WTC11 (cell line): ENCODE measurements around the gene SLC25A25. TPM values are rescaled to one million over a fixed set of nuclear protein-coding genes. Genes with fewer than 3 reads are reported as not detected.
A peak's percentile ranks its signal among the peaks of the same experiment; 100 is the strongest.

Source experiments
- ATAC-seq: fragments of 200-7000 bp; cut with Tn5 transposase; 2 replicates; pipeline ENCODE4 v1.10.0; 2021; ENCODE audit warnings: mild to moderate bottlenecking, moderate library complexity
- CTCF ChIA-PET: fragments of 300-600 bp; sonication (Branson Sonifier 250); formaldehyde crosslinking; loops from one replicate; lab custom pipeline; 2021; ENCODE audit warnings: antibody characterized with exemption; lab: Charles Lee
- POLR2A ChIA-PET: fragments of 350-600 bp; sonication (Branson Sonifier 250); formaldehyde crosslinking; loops from one replicate; lab custom pipeline; 2021; ENCODE audit warnings: antibody characterized with exemption; lab: Charles Lee
- DNase-seq: peaks from one replicate; pipeline ENCODE4 v3.0.0; 2021; ENCODE audit warnings: low spot score
- H3K27ac Mint-ChIP-seq: 2 replicates; pipeline ENCODE4 v1.8.0; 2021; ENCODE audit warnings: mixed read lengths
- H3K27me3 Mint-ChIP-seq: 2 replicates; pipeline ENCODE4 v1.8.0; 2021; ENCODE audit warnings: low read depth, mild to moderate bottlenecking, moderate library complexity, mixed read lengths
- H3K36me3 Mint-ChIP-seq: 2 replicates; pipeline ENCODE4 v1.8.0; 2021; ENCODE audit warnings: mixed read lengths
- H3K4me1 Mint-ChIP-seq: 2 replicates; pipeline ENCODE4 v1.8.0; 2022; ENCODE audit warnings: mixed read lengths
- H3K4me3 Mint-ChIP-seq: 2 replicates; pipeline ENCODE4 v1.8.0; 2021; ENCODE audit warnings: mild to moderate bottlenecking, moderate library complexity, mixed read lengths
- H3K9me3 Mint-ChIP-seq: 2 replicates; pipeline ENCODE4 v1.8.0; 2021; ENCODE audit warnings: mixed read lengths
- ATF1 ChIP-seq: sonication (generic); formaldehyde crosslinking; IDR thresholded peaks from 2 replicates; pipeline ENCODE4 v1.8.1; 2023; ENCODE audit warnings: mild to moderate bottlenecking, moderate library complexity, missing genetic modification reagents
- ATF3 ChIP-seq: sonication (generic); formaldehyde crosslinking; conservative IDR thresholded peaks from 2 replicates; pipeline ENCODE4 v1.8.1; 2022; ENCODE audit warnings: mild to moderate bottlenecking, missing genetic modification reagents
- CBFB ChIP-seq: sonication (generic); formaldehyde crosslinking; IDR thresholded peaks from 2 replicates; pipeline ENCODE4 v1.8.1; 2022; ENCODE audit warnings: mild to moderate bottlenecking, low read depth, missing genetic modification reagents
- CTCF ChIP-seq: fragments of 200-600 bp; IDR thresholded peaks from 2 replicates; pipeline ENCODE4 v1.8.0; 2022; ENCODE audit warnings: antibody characterized with exemption
- FOXP1 ChIP-seq: sonication (generic); formaldehyde crosslinking; IDR thresholded peaks from 2 replicates; pipeline ENCODE4 v1.8.0; 2022; ENCODE audit warnings: missing genetic modification reagents, mild to moderate bottlenecking, moderate library complexity, borderline replicate concordance
- GRHL2 ChIP-seq: fragments of 250-450 bp; sonication (Bioruptor Pico); IDR thresholded peaks from 2 replicates; pipeline ENCODE4 v1.8.0; 2022; ENCODE audit warnings: mild to moderate bottlenecking, moderate library complexity; ENCODE audit not compliant: insufficient replicate concordance, severe bottlenecking
- GTF2I ChIP-seq: fragments of 250-450 bp; sonication (Bioruptor Pico); conservative IDR thresholded peaks from 2 replicates; pipeline ENCODE4 v1.4.0; 2021; ENCODE audit warnings: mild to moderate bottlenecking
- JUN ChIP-seq: sonication (generic); formaldehyde crosslinking; IDR thresholded peaks from 2 replicates; pipeline ENCODE4 v1.8.0; 2023; ENCODE audit warnings: mild to moderate bottlenecking, missing genetic modification reagents
- NR3C1 ChIP-seq: sonication (generic); formaldehyde crosslinking; conservative IDR thresholded peaks from 2 replicates; pipeline ENCODE4 v1.8.1; 2023; ENCODE audit warnings: low read depth, mild to moderate bottlenecking, missing genetic modification reagents
- SP1 ChIP-seq: sonication (generic); formaldehyde crosslinking; conservative IDR thresholded peaks from 2 replicates; pipeline ENCODE4 v1.8.1; 2022; ENCODE audit warnings: missing genetic modification reagents
- TEAD4 ChIP-seq: sonication (generic); formaldehyde crosslinking; IDR thresholded peaks from 2 replicates; pipeline ENCODE4 v1.8.0; 2022; ENCODE audit warnings: mild to moderate bottlenecking, missing genetic modification reagents
- ZBTB21 ChIP-seq: sonication (generic); formaldehyde crosslinking; IDR thresholded peaks from 2 replicates; pipeline ENCODE4 v1.8.1; 2023; ENCODE audit warnings: mild to moderate bottlenecking, missing genetic modification reagents, borderline replicate concordance
- ZBTB43 ChIP-seq: sonication (generic); formaldehyde crosslinking; IDR thresholded peaks from 2 replicates; pipeline ENCODE4 v1.8.1; 2023; ENCODE audit warnings: mild to moderate bottlenecking, missing genetic modification reagents
- ZNF121 ChIP-seq: sonication (generic); formaldehyde crosslinking; IDR thresholded peaks from 2 replicates; pipeline ENCODE4 v1.8.0; 2023; ENCODE audit warnings: missing genetic modification reagents
- ZNF138 ChIP-seq: sonication (generic); formaldehyde crosslinking; conservative IDR thresholded peaks from 2 replicates; pipeline ENCODE4 v1.8.1; 2022; ENCODE audit warnings: mild to moderate bottlenecking, moderate library complexity, missing genetic modification reagents
- ZNF416 ChIP-seq: fragments of 250-450 bp; sonication (Bioruptor Pico); IDR thresholded peaks from 2 replicates; pipeline ENCODE4 v1.9.0; 2021; ENCODE audit warnings: mild to moderate bottlenecking, inconsistent platforms
- ZNF423 ChIP-seq: fragments of 250-450 bp; sonication (Bioruptor Pico); IDR thresholded peaks from 2 replicates; pipeline ENCODE4 v2.1.2; 2022; ENCODE audit warnings: mild to moderate bottlenecking, moderate library complexity
- total RNA-seq: library from RNA; stranded (reverse); gene quantifications from 3 replicates; pipeline ENCODE4 v1.2.3, GENCODE V29; 2021
- TF ChIP-seq, protein P1 (sequence below): fragments of 250-450 bp; sonication (Bioruptor Pico); IDR thresholded peaks from 2 replicates; pipeline ENCODE4 v1.9.0; 2021; ENCODE audit warnings: moderate library complexity, mild to moderate bottlenecking, inconsistent platforms, borderline replicate concordance
- TF ChIP-seq, protein P2 (sequence below): sonication (generic); formaldehyde crosslinking; conservative IDR thresholded peaks from 2 replicates; pipeline ENCODE4 v1.8.1; 2023; ENCODE audit warnings: mild to moderate bottlenecking, low read depth, missing genetic modification reagents, moderate library complexity
- TF ChIP-seq, protein P3 (sequence below): fragments of 250-450 bp; sonication (Bioruptor Pico); conservative IDR thresholded peaks from 2 replicates; pipeline ENCODE4 v1.9.0; 2021; ENCODE audit warnings: mild to moderate bottlenecking
- TF ChIP-seq, protein P4 (sequence below): sonication (generic); formaldehyde crosslinking; IDR thresholded peaks from 2 replicates; pipeline ENCODE4 v1.8.1; 2022; ENCODE audit warnings: low read depth, mild to moderate bottlenecking, moderate library complexity, missing genetic modification reagents, borderline replicate concordance

The SLC25A25 gene
- total RNA-seq, 1 experiment from 2014 or later: 17.4 TPM

DNA sequence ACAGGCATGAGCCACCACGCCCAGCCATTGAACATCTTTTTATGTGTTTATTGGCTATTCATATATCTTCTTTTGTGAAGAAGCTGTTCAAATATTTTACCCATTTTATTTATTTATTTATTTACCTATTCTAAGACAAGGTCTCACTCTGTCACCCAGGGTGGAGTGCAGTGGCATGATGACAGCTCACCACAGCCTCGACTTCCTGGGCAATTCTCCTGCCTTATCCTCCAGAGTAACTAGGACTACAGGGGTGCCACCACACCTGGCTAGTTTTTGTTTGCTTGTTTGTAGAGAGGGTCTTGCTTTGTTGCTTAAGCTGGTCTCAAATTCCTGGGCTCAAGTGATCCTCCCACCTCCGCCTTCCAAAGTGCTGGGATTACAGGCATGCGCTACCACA is 34.4 kb upstream of the SLC25A25 start:
- ChIA-PET POLR2A (no interaction called here), CTCF (interaction anchor here (1.0 to 7.4 kb wide), 9 partner anchors 12 to 95 kb away, joined by 3 to 179 read pairs (median 5); no protein-coding TSS in a partner anchor)
- DNase-seq (no peak), ATAC-seq (no peak)
- TF ChIP-seq ZNF416 (CRISPR knock-in tag) (no peak), ATF1 (no peak), NR3C1 (CRISPR knock-in tag) (no peak)
- TF ChIP-seq, protein P1, sequence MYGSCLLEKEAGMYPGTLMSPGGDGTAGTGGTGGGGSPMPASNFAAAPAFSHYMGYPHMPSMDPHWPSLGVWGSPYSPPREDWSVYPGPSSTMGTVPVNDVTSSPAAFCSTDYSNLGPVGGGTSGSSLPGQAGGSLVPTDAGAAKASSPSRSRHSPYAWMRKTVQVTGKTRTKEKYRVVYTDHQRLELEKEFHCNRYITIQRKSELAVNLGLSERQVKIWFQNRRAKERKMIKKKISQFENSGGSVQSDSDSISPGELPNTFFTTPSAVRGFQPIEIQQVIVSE (CRISPR knock-in tag): no peak
- Mint-ChIP-seq H3K36me3 (no peaks in the 10 kb centered on the region), H3K27ac (no peak overlapping the region), H3K4me3 (no peak overlapping the region), H3K27me3 (no peaks in the 10 kb centered on the region), H3K9me3 (no peaks in the 10 kb centered on the region), H3K4me1 (0 out of 2 replicates have a peak, but pooled peaks cover 2% of the 10 kb centered on the region)

- no peak overlapping the region for H3K4me3 Mint-ChIP-seq
- H3K4me1 Mint-ChIP-seq: 0 out of 2 replicates have a peak, but pooled peaks cover 2% of the 10 kb centered on the region
- no peaks in the 10 kb centered on the region for H3K36me3 Mint-ChIP-seq
- ChIA-PET POLR2A (interaction anchor here (0.9 to 1.2 kb wide), 4 partner anchors 33 to 92 kb away, joined by 3 to 4 read pairs (median 4); partner anchors contain the start of genes NAIF1 and SLC25A25), CTCF (interaction anchor here (0.5 to 7.4 kb wide), 52 partner anchors 10 to 456 kb away, joined by 3 to 179 read pairs (median 5); partner anchors contain the start of genes DPM2, NAIF1, PIP5KL1 and SLC25A25)
- peak overlapping the region; percentile 6 for H3K27ac Mint-ChIP-seq
- H3K27me3 Mint-ChIP-seq: no peaks in the 10 kb centered on the region
- DNase-seq (peak; percentile 80), ATAC-seq (peak; percentile 98)
- no peaks in the 10 kb centered on the region for H3K9me3 Mint-ChIP-seq
- TF ChIP-seq CTCF (peak; percentile 93), TEAD4 (CRISPR knock-in tag) (no peak), ZNF121 (no peak; the same call in 1 of the 2 replicates), SP1 (CRISPR knock-in tag) (no peak), ZNF138 (no peak), ZNF423 (CRISPR knock-in tag) (no peak), FOXP1 (no peak; the same call in 1 of the 2 replicates), ZBTB43 (CRISPR knock-in tag) (no peak), JUN (CRISPR knock-in tag) (no peak), ZNF416 (CRISPR knock-in tag) (no peak), ATF3 (CRISPR knock-in tag) (no peak), CBFB (no peak), ZBTB21 (no peak), GTF2I (CRISPR knock-in tag) (no peak), GRHL2 (CRISPR knock-in tag) (no peak)
- TF ChIP-seq, protein P2, sequence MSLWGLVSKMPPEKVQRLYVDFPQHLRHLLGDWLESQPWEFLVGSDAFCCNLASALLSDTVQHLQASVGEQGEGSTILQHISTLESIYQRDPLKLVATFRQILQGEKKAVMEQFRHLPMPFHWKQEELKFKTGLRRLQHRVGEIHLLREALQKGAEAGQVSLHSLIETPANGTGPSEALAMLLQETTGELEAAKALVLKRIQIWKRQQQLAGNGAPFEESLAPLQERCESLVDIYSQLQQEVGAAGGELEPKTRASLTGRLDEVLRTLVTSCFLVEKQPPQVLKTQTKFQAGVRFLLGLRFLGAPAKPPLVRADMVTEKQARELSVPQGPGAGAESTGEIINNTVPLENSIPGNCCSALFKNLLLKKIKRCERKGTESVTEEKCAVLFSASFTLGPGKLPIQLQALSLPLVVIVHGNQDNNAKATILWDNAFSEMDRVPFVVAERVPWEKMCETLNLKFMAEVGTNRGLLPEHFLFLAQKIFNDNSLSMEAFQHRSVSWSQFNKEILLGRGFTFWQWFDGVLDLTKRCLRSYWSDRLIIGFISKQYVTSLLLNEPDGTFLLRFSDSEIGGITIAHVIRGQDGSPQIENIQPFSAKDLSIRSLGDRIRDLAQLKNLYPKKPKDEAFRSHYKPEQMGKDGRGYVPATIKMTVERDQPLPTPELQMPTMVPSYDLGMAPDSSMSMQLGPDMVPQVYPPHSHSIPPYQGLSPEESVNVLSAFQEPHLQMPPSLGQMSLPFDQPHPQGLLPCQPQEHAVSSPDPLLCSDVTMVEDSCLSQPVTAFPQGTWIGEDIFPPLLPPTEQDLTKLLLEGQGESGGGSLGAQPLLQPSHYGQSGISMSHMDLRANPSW: no peak
- TF ChIP-seq, protein P1 (CRISPR knock-in tag): no peak
- TF ChIP-seq, protein P3, sequence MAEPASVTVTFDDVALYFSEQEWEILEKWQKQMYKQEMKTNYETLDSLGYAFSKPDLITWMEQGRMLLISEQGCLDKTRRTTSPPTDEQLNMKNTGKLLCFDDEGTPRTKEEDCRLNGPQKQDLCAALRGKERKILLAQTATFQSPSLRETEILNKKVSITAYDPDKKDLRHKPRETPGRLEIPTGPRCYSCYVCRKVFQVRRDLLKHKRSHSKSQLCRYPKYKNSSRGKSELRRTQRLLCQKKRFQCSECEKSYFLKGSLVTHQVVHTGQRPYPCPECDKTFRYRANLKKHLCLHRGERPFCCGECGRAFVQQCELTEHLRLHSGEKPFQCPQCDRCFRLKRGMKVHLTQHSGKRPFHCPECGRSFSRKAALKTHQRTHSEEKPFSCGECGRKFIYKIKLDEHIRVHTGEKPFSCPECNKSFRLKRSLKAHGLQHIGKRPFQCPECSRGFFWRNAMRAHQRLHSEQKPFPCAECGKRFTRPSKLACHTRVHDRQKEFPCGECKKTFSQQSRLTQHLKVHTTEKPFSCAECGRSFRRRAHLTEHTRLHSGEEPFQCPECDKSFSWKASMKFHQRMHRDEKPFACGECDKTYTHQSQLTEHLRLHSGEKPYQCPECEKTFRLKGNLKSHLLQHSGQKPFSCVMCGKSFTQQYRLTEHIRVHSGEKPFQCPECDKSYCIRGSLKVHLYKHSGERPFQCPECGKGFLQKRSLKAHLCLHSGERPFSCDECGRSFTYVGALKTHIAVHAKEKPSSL (CRISPR knock-in tag): no peak
- TF ChIP-seq, protein P4, sequence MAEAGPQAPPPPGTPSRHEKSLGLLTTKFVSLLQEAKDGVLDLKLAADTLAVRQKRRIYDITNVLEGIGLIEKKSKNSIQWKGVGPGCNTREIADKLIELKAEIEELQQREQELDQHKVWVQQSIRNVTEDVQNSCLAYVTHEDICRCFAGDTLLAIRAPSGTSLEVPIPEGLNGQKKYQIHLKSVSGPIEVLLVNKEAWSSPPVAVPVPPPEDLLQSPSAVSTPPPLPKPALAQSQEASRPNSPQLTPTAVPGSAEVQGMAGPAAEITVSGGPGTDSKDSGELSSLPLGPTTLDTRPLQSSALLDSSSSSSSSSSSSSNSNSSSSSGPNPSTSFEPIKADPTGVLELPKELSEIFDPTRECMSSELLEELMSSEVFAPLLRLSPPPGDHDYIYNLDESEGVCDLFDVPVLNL (CRISPR knock-in tag): no peak
These were observed 33.0 kb upstream of the SLC25A25 start for GRCh38 chr9:128034821-128035652.
